Gastrocnemius medialis (tissue), 4 donors: ENCODE data around the gene CMPK1.

Experiments
- CTCF ChIP-seq, 5 experiments: fragments of 450-650 bp in 3 of 5; fragments of 200-600 bp in 2 of 5; sonication (generic) in 2 of 5; IDR thresholded peaks in 4 of 5; conservative IDR thresholded peaks in 1 of 5; 1 replicate in 4 of 5; 2 replicates in 1 of 5; pipeline ENCODE4 v1.5.1; 2016 to 2019; ENCODE audit warnings: antibody characterized with exemption in 5 of 5, mild to moderate bottlenecking in 3 of 5, moderate library complexity in 3 of 5
- POLR2A ChIP-seq, 2 donors: fragments of 450-650 bp; IDR thresholded peaks; one replicate each; pipeline ENCODE4 v1.6.1; 2017; ENCODE audit warnings: antibody characterized with exemption in 2 of 2, mild to moderate bottlenecking in 2 of 2, moderate library complexity in 2 of 2

GRCh38 chr1:47395433-47395832, 61.8 kb downstream of the CMPK1 start:
- TF ChIP-seq CTCF (IDR thresholded peaks at IDR 0.05 in 4 of 5, conservative IDR thresholded peaks at IDR 0.05 in 1 of 5) (no peak), POLR2A (IDR thresholded peaks at IDR 0.05) (no peak)
